GM12864 (cell line): ENCODE results near the gene OSBPL9.
"Not testable (repeated sequence)": the region's sequence is repeated elsewhere in the genome, so short reads cannot be mapped to it uniquely, and the experiment has no call there.

Experiments
- DNase-seq: peaks from one replicate; pipeline ENCODE4 v3.0.0-alpha.2; 2011; ENCODE audit warnings: low read depth
- H3K4me3 ChIP-seq: 2 replicates; pipeline ENCODE4 v1.5.1; 2011; ENCODE audit warnings: mild to moderate bottlenecking, low read depth, low read length, control low read depth
- CTCF ChIP-seq: IDR thresholded peaks from 2 replicates; pipeline ENCODE4 v1.5.1; 2011; ENCODE audit warnings: low read depth, mild to moderate bottlenecking, moderate library complexity, low read length, control low read depth, inconsistent platforms; ENCODE audit errors: missing control alignments

The OSBPL9 gene

GRCh38 chr1:51791888-51792287 is 175.0 kb downstream of the OSBPL9 start:
- no peak overlapping the region for H3K4me3 ChIP-seq
- TF ChIP-seq CTCF: no peak
- DNase-seq: no peak

- H3K4me3 ChIP-seq: no peak overlapping the region
- no peak for TF ChIP-seq CTCF
- DNase-seq: no peak
Observed at GRCh38 chr1:51792864-51793263, 176.0 kb downstream of the OSBPL9 start.

- no peak for TF ChIP-seq CTCF
- DNase-seq: no peak
Observed at GRCh38 chr1:51794260-51794659, 177.4 kb downstream of the OSBPL9 start.

GRCh38 chr1:51794868-51795267 is 178.0 kb downstream of the OSBPL9 start:
- no peak for DNase-seq
- H3K4me3 ChIP-seq: no peak overlapping the region
- no peak for TF ChIP-seq CTCF

More at GRCh38 chr1:51794260-51794659, 177.4 kb downstream of the OSBPL9 start:
- no peak overlapping the region for H3K4me3 ChIP-seq

- no peak overlapping the region for H3K4me3 ChIP-seq
- DNase-seq: no peak
- no peak for TF ChIP-seq CTCF
Observed at GRCh38 chr1:51799372-51799771, 182.5 kb downstream of the OSBPL9 start.

GRCh38 chr1:51814513-51814912 is 197.6 kb downstream of the OSBPL9 start:
- no peak overlapping the region for H3K4me3 ChIP-seq
- TF ChIP-seq CTCF: no peak
- DNase-seq: no peak

GRCh38 chr1:51818487-51818886 is 201.6 kb downstream of the OSBPL9 start:
- H3K4me3 ChIP-seq: no peak overlapping the region
- no peak for DNase-seq
- no peak for TF ChIP-seq CTCF

GRCh38 chr1:51819021-51819420 is 202.1 kb downstream of the OSBPL9 start:
- not testable (repeated sequence) for DNase-seq, H3K4me3 ChIP-seq
